A673 (cell line): ENCODE results near the gene BUD23. TPM values are rescaled to one million over a fixed set of nuclear protein-coding genes. Genes with fewer than 3 reads are reported as not detected.

Experiments used
- BruUV-seq: library from RNA; stranded (reverse); fragments of 400-500 nt; replicated peaks from 2 replicates; lab custom pipeline; 2021; lab: Mats Ljungman, UMichigan
- CTCF ChIA-PET: fragments of 300-600 bp; sonication (Branson Sonifier 250); formaldehyde crosslinking; loops from one replicate; lab custom pipeline; 2022; ENCODE audit warnings: antibody characterized with exemption; lab: Charles Lee
- POLR2A ChIA-PET: fragments of 300-600 bp; sonication (Branson Sonifier 250); formaldehyde crosslinking; loops from one replicate; lab custom pipeline; 2022; ENCODE audit warnings: antibody characterized with exemption; ENCODE audit not compliant: low non-redundant PET; lab: Charles Lee
- DNase-seq: peaks from one replicate; pipeline ENCODE4 v3.0.0-alpha.2; 2015; ENCODE audit warnings: low spot score
- H3K27ac ChIP-seq: fragments of 200-600 bp; sonication (generic); 2 replicates; pipeline ENCODE4 v1.5.1; 2016; ENCODE audit warnings: mixed run types, low read depth, mild to moderate bottlenecking, mixed read lengths, antibody characterized with exemption, low read length; ENCODE audit not compliant: poor library complexity, severe bottlenecking
- H3K27me3 ChIP-seq: fragments of 200-600 bp; sonication (generic); replicated peaks from 2 replicates; pipeline ENCODE4 v1.6.1; 2017; ENCODE audit warnings: mixed run types, low read depth, mild to moderate bottlenecking, mixed read lengths, antibody characterized with exemption, low read length; ENCODE audit not compliant: insufficient read depth, poor library complexity
- H3K36me3 ChIP-seq: fragments of 200-600 bp; sonication (generic); 2 replicates; pipeline ENCODE4 v1.6.1; 2016; ENCODE audit warnings: mixed run types, mild to moderate bottlenecking, mixed read lengths, antibody characterized with exemption, low read length; ENCODE audit not compliant: insufficient read depth, poor library complexity, severe bottlenecking
- H3K4me1 ChIP-seq: fragments of 200-600 bp; sonication (generic); 2 replicates; pipeline ENCODE4 v1.6.1; 2017; ENCODE audit warnings: mixed run types, mild to moderate bottlenecking, mixed read lengths, antibody characterized with exemption, low read length; ENCODE audit not compliant: insufficient read depth, poor library complexity, severe bottlenecking
- H3K4me3 ChIP-seq: fragments of 200-600 bp; sonication (generic); 2 replicates; pipeline ENCODE4 v1.5.1; 2016; ENCODE audit warnings: low read depth, mixed run types, mild to moderate bottlenecking, mixed read lengths, low read length; ENCODE audit not compliant: poor library complexity, severe bottlenecking
- H3K9me3 ChIP-seq: fragments of 200-600 bp; sonication (generic); 2 replicates; pipeline ENCODE4 v1.6.1; 2016; ENCODE audit warnings: mixed run types, low read depth, mild to moderate bottlenecking, mixed read lengths, antibody characterized with exemption, low read length; ENCODE audit not compliant: poor library complexity, severe bottlenecking
- EZH2 ChIP-seq: fragments of 200-600 bp; sonication (generic); IDR thresholded peaks from 2 replicates; pipeline ENCODE4 v1.6.1; 2017; ENCODE audit warnings: borderline replicate concordance, low read depth, mild to moderate bottlenecking, mixed read lengths, antibody characterized with exemption, low read length; ENCODE audit not compliant: poor library complexity, severe bottlenecking
- intact Hi-C: fragments of 100-400 bp; cut with micrococcal nuclease; formaldehyde crosslinking; loops from one replicate; pipeline ENCODE4 v1.10.0; 2022; ENCODE audit not compliant: unreplicated experiment
- total RNA-seq: library from RNA; stranded (reverse); gene quantifications from 2 replicates; pipeline ENCODE4 v1.2.3, GENCODE V29; 2021
- TF ChIP-seq, protein P1 (sequence below): fragments of 300-800, 200-600 bp; sonication (generic); conservative IDR thresholded peaks from 2 replicates; pipeline ENCODE4 v1.5.1; 2017; ENCODE audit warnings: low read depth, mild to moderate bottlenecking, antibody characterized with exemption, low read length, moderate library complexity, mixed read lengths

Gene BUD23
- total RNA-seq, 1 experiment from 2014 or later: 133 TPM

DNA sequence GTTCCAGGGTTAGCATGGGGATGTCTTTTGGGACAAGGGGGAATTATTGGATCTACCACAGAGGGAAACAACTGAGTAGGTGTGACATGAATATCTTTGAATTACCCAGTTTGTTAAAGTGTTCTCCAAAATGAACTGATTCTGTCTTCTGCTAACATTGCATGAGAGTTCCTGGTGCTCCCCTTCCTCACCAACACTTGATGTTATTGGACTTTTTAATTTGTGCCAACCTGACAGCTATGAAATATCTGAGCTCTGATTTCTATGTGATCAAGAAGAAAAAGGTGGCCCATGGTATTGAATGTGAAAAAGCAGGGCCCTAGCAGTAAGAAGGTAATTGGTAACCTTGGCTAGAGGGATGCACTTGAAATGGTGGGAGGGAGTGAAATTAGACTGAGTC is 20.4 kb upstream of the BUD23 start:
- no peaks in the 10 kb centered on the region for H3K27me3 ChIP-seq
- H3K27ac ChIP-seq: no peak overlapping the region
- TF ChIP-seq, protein P1, sequence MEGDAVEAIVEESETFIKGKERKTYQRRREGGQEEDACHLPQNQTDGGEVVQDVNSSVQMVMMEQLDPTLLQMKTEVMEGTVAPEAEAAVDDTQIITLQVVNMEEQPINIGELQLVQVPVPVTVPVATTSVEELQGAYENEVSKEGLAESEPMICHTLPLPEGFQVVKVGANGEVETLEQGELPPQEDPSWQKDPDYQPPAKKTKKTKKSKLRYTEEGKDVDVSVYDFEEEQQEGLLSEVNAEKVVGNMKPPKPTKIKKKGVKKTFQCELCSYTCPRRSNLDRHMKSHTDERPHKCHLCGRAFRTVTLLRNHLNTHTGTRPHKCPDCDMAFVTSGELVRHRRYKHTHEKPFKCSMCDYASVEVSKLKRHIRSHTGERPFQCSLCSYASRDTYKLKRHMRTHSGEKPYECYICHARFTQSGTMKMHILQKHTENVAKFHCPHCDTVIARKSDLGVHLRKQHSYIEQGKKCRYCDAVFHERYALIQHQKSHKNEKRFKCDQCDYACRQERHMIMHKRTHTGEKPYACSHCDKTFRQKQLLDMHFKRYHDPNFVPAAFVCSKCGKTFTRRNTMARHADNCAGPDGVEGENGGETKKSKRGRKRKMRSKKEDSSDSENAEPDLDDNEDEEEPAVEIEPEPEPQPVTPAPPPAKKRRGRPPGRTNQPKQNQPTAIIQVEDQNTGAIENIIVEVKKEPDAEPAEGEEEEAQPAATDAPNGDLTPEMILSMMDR: no peak
- TF ChIP-seq EZH2: no peak
- intact Hi-C loops: no loop called here
- DNase-seq: no peak
- H3K9me3 ChIP-seq: no peaks in the 10 kb centered on the region
- BruUV-seq: no TSS peak
- H3K4me3 ChIP-seq: no peak overlapping the region
- CTCF ChIA-PET: no interaction called here
- no peaks in the 10 kb centered on the region for H3K4me1 ChIP-seq
- POLR2A ChIA-PET: no interaction called here
- H3K36me3 ChIP-seq: no peaks in the 10 kb centered on the region

DNA sequence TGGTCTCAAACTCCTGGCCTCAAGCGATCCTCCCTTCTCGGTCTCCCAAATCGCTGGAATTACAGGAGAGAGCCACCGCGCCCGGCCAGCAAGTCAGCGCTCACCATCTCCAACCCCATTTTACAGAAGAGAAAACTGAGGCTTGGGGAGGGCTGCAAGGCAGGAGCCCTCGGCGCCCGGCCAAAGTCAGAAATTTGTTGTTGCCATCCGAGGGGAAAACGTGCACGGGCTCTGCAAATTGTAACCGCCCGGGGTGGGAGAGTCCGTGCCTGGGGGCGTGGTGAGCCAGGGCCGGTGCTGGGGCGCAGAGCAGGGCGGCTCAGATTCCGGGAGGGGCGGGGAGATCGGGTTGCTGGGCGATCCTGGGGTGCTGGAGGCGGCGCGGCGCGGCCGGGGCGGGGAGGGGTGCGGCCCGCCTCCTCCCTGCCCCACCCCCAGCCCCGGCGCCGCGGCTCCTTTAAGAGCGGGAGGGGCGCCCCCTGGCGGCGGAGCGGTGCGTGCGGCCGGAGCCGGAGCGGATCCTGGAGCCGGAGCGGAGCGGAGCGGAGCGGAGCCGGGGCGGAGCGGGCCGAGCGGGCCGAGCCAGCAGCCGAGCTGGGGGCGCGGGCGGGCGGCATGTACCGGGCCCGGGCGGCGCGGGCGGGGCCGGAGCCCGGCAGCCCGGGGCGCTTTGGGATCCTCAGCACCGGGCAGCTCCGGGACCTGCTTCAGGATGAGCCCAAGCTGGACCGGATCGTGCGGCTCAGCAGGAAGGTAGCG is 15.9 kb upstream of the BUD23 start, which contains the start of gene VPS37D:
Gene VPS37D, plus strand, starts transcription at position 488 of the 759 bp plus-strand sequence. Its CDS starts 128 bp downstream, at position 616.
- ChIA-PET POLR2A (no interaction called here), CTCF (interaction anchor here (0.5 to 1.3 kb wide), 6 partner anchors 23 to 200 kb away, joined by 3 to 6 read pairs (median 3); no protein-coding TSS in a partner anchor)
- no peaks in the 10 kb centered on the region for H3K27me3 ChIP-seq
- H3K36me3 ChIP-seq: no peaks in the 10 kb centered on the region
- BruUV-seq: no TSS peak
- peak; percentile 94 for DNase-seq
- H3K27ac ChIP-seq: peak within 1 kb of the TSS; percentile 68
- TF ChIP-seq EZH2: no peak
- TF ChIP-seq, protein P1: peak; percentile 64
- peak within 1 kb of the TSS; percentile 87 for H3K4me3 ChIP-seq
- no peaks in the 10 kb centered on the region for H3K9me3 ChIP-seq
- peaks cover 6% of the 10 kb centered on the region for H3K4me1 ChIP-seq
- intact Hi-C loops: loop anchor here (5.0 kb wide), 3 partner anchors 45 to 60 kb away; partner anchors contain the start of genes MLXIPL and STX1A

DNA sequence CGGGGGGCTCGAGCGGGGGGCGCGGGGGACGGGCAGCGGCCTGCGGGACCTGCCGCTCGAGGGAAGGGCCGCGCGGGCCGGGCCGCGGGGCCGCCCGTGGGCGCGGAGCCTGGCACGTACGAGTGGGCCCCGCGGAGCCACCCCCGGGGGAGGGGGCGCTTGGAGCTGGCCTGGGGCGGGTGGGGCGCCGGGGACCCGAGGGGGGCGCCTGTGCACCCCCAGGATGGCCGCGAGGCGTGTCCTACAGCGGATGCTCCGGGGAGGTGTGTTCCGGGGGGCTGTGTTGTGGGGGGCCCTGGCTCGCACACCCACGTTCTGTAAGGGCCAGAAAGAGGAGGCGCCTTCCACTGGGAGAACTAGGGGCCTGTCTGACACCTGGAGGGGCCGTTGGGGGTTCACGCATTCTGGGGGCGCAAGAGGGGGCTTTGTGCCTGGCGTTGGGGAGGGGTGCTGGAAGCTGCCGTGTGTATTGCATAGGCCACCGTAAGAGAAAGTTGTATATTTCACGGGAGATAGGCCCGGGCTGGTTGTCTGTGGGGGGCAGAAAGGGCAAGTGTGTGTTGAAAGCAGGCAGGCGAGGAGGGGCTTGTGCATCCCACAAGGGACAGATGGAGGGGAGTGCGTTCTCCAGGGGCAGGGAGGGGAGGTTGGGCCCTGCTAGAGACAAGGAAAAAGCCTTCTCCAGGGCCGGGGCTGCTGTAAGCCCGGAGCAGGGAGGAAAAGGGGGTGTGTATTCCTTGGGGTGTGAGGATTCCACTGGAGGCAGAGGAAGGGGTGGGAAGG is 15.1 kb upstream of the BUD23 start:
- Histone ChIP-seq H3K27me3 (no peaks in the 10 kb centered on the region), H3K9me3 (no peaks in the 10 kb centered on the region), H3K4me3 (peak overlapping the region; percentile 87), H3K27ac (peak overlapping the region; percentile 68), H3K36me3 (no peaks in the 10 kb centered on the region), H3K4me1 (peaks cover 6% of the 10 kb centered on the region)
- POLR2A ChIA-PET: no interaction called here
- intact Hi-C loops: loop anchor here (5.0 kb wide), 3 partner anchors 46 to 61 kb away; partner anchors contain the start of genes MLXIPL and STX1A
- DNase-seq: peak; percentile 41
- CTCF ChIA-PET: interaction anchor here (0.5 to 1.3 kb wide), 5 partner anchors 24 to 201 kb away, joined by 3 to 6 read pairs (median 3); no protein-coding TSS in a partner anchor
- TF ChIP-seq EZH2: no peak
- TF ChIP-seq, protein P1: no peak
- no TSS peak for BruUV-seq
